ENCODE measurements around the gene RAMP3.

DNA sequence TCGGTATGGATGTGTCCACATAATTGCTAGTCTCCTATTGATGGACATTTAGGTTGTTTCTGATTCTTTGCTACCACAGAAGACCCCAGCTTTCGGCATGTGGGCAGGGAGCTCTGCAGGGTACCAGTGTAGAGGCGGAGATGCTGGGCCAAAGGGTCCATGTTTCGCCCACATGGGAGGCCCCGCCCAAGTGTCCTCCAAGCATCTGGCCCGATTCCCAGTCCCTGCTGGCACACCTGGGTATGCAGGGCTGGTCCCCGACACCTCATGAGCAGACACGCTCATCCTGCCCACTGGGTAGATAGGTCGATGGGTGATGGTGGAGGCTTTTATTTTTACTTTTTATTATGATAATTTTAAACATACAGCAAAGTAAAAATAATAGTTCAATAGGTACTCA lies 26.7 kb upstream of the RAMP3 start:
- TF ChIP-seq, protein P1, sequence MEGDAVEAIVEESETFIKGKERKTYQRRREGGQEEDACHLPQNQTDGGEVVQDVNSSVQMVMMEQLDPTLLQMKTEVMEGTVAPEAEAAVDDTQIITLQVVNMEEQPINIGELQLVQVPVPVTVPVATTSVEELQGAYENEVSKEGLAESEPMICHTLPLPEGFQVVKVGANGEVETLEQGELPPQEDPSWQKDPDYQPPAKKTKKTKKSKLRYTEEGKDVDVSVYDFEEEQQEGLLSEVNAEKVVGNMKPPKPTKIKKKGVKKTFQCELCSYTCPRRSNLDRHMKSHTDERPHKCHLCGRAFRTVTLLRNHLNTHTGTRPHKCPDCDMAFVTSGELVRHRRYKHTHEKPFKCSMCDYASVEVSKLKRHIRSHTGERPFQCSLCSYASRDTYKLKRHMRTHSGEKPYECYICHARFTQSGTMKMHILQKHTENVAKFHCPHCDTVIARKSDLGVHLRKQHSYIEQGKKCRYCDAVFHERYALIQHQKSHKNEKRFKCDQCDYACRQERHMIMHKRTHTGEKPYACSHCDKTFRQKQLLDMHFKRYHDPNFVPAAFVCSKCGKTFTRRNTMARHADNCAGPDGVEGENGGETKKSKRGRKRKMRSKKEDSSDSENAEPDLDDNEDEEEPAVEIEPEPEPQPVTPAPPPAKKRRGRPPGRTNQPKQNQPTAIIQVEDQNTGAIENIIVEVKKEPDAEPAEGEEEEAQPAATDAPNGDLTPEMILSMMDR (conservative IDR thresholded peaks at IDR 0.05 in 1 of 2, IDR thresholded peaks at IDR 0.05 in 1 of 2; ENCODE audit: extremely low read depth in 1 of 2, insufficient read depth in 1 of 2, low read depth in 1 of 2, low read length in 2 of 2), result no peak
- no peak for TF ChIP-seq EZH2 (IDR thresholded peaks at IDR 0.05; ENCODE audit: borderline replicate concordance, low read length)

Data from mammary epithelial cell (primary cell).